Measurements from ENCODE around the gene MAP7D3. TPM values are rescaled to one million over a fixed set of nuclear protein-coding genes. Genes with fewer than 3 reads are reported as not detected.

Gene MAP7D3
- total and polyA plus RNA-seq, 2 of the 8 experiments (the other 6 are each of a cell fraction or from before 2014, with no cell fraction given), result 4.8 to 19.6 TPM

- TF ChIP-seq CTBP2 (IDR thresholded peaks at IDR 0.05; ENCODE audit: borderline replicate concordance, insufficient read depth, insufficient read length, low read length) (no peak), PHF8 (conservative IDR thresholded peaks at IDR 0.05; ENCODE audit: low read depth, low read length) (no peak), SRF (IDR thresholded peaks at IDR 0.05; ENCODE audit: low read depth, low read length) (no peak), CHD2 (IDR thresholded peaks at IDR 0.05; ENCODE audit: low read length) (no peak), GABPA (IDR thresholded peaks at IDR 0.05; ENCODE audit: borderline replicate concordance, insufficient read depth, low read length) (no peak)
- TF ChIP-seq, protein P1, sequence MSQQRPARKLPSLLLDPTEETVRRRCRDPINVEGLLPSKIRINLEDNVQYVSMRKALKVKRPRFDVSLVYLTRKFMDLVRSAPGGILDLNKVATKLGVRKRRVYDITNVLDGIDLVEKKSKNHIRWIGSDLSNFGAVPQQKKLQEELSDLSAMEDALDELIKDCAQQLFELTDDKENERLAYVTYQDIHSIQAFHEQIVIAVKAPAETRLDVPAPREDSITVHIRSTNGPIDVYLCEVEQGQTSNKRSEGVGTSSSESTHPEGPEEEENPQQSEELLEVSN (IDR thresholded peaks at IDR 0.05), result no peak
These were observed 67.3 kb downstream of the MAP7D3 start (continued) for GRCh38 chrX:136183917-136184316.
